NCI-H2107 treated with DMSO at 0.1 percent for 48 hours (cell line): Measurements from ENCODE around the gene OST4.

Experiments
- DNase-seq: peaks from one replicate; lab custom pipeline; 2025; ENCODE audit not compliant: unreplicated experiment; lab: John Stamatoyannopoulos, UW

Gene OST4

DNA sequence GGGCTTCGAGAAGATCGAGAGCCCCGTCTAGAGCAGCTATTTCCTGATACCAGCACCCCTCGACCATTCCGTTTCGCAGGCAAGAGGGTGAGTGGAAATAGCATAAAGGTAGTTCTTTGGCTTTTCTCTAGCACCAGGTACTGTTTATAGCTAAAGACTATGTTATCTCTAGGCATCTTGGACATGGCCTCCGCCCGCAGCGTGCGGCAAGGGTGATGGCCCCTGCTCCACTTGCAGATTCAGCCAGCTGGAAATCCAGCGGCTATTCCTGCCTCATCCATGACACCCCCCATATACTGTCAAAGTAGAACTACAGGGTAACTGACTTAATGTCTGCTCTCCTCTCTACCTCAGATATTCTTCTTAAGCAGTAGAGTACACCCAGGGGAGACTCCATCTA, 16.7 kb downstream of the OST4 start:
- no peak for DNase-seq

DNA sequence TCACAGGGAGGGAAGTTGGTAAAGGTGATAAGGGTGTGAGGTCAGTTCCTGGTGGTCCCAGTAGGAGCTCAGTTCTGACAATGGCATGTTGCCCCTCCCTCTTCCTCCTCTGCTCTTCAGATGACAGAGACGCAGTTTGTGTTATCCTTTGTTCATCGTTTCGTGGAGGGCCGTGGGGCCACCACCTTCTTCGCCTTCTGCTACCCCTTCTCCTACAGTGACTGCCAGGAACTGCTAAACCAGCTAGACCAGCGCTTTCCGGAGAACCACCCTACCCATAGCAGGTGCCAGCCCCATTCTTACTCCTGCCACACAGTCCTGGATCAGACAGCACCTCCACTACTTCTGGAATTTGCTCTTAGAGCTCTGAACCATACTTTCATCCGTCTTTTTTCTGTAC, 17.7 kb downstream of the OST4 start:
- DNase-seq, result no peak

DNA sequence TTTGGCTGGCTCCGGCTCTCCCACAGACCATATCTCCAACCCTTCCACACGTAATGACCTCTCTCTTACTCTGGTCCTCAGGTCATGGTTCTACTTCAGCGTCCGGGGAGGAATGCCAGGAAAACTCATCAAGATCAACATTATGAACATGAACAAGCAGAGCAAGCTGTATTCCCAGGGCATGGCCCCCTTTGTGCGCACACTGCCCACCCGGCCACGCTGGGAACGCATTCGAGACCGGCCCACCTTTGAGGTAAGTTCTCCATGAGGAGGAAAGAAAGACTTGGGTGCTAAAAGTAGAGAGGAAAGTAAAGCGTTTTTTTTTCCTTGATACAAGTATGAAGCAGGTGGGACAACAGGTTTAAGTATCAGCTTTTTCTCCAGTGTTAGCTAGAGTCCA, 18.1 kb downstream of the OST4 start:
- no peak for DNase-seq

DNA sequence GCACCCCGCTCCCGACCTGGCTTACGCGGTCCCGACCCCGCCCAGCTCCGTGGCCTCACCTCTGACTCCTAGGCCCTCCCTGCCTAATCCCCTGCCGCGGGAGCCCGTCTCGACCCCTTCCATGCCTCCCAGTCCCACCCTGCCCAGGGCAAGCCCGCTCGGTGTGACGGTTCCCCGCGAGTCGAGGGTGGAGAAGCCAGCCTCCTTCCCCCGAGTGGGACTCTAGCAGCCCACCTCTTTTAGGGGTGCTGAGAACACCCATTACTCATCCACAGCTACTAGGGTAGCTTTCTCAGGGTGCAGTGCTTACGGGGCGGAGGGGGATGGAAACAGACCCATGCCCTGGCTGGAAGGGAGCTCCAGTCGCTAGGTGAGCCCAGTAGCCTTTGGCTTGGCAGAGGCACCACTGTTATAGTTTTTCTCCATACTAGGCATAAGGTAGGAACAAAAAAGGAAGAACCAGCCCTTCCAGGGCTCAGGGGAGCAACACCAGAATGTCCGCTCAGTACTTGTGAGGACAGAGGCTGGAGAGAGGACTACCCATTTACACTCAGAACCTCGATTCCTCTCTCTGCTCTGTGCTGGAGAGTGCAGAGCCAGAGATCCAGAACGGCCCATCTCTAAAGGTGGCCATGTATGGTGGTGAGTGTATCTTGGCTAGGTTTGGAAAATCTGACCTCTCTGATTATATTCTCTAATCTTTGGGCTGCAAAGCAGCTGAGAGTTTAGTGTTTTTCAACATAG, 19.4 kb downstream of the OST4 start:
- DNase-seq, result no peak

DNA sequence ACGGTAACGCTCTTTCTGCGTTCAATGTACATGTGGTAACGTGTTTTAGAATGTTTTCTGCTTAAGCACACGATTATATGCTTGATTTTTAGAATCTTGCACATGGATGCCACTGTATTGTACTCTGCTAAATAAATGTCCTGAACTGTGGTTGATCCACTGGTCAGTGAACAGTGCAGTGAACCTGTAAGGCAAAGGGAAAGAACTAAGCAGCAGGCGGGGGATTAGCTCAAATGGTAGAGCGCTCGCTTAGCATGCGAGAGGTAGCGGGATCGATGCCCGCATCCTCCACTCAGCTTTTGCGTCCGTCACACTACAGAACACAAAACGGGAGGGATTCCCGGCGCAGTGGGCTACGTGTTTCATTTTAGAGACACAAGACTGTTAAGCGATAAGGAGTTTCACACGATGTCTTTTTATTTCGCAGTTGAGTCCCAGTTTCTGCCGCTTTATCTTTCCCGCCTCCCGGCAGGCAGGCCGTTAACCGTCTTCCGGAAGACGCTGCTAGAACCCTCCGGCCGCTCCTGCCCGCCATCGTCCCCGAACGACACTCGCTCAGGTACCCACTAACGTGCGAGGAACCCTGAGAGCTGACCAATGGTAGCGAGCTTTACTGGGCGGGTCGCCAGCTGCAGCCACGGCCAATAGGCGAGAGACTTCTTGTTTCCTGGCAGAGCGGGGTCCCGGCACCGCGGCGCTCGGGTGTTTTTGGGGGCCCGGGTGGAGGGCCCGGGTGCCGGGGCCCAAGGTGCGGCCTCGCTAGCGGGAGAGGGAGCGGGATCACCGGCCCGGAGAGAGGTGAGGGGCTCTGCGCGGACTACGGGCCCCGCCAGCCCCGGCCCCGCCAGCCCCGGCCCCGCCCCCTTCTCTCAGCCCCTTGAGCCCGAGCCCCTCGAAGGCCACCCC, 20.2 kb downstream of the OST4 start, which contains the start of gene AGBL5:
Gene AGBL5, plus strand, starts transcription at position 673 of the 906 bp plus-strand sequence. CDS start 1,291 bp downstream, outside the sequence.
- peak; percentile 75 for DNase-seq

DNA sequence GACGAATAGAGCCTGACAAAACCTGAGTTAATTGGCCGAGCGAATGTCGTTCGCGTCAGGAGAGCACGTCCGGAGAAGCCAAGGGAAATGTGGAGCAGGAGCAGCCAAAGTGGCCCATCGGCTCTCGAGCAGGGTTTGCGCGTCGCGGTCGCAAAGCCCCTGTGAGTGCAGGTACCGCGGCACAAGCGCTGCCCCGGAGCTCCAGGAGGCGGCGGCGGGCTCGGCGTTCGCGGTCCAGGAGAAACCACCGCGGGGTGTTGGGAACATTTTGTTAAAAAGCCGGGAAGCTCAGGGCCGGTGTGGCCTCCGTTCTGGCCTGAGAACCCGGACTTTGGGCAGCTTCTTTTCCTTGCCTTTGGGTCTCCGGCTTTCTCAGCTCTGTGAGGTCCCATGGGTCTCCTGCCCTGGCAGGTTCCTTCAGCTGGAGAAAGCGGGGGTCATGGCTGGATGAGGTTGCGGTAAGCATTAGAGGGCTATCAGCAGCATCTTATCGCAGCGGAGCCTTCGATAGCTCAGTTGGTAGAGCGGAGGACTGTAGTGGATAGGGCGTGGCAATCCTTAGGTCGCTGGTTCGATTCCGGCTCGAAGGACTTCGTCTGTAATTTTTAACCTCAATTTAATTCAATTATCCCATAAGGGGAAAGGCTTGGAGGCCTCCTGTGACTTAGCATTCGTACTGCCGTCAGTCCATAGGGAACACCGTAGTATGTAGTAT, 21.0 kb downstream of the OST4 start:
- DNase-seq, result peak; percentile 83

DNA sequence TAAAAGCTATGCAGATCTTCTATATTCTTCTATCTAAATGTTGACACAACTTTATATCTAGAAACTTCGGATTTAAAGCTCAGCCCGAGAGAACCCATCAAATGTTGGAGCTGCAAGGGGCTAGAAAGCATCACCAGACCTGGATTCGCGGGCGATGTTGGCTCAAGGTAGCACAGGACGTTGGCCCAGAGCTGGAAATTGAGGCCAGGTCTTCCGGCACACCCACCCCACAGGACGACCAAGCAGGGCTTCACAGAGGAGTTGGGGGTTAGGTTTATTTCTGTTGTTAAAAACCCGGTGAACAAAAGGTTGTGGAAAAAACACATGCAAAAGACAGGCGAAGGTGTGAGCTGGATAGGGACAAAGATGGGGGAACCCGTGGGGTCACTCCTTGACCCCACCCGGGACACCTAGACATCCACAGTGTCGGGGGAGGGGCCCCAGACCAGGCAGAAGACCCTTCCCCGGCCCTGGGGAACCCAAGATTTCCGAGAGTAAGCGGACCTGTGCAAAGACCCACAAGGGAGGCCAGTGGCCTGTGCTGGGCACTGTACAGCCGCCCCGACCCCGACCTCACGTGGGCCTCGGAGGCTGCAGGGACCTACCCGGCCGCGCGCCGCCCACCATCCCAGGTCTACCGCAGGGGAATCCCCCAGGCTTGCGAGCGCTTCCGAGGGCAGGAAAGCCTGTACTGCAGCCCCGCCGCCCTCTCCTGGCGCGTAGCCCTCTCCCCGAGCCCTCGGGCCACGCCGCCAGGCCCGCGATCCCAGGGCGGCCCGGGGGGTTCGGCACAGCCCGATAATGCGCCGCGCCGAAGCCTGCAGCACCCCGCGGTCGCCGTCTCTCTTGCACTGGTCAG, 21.8 kb downstream of the OST4 start:
- DNase-seq, result no peak

DNA sequence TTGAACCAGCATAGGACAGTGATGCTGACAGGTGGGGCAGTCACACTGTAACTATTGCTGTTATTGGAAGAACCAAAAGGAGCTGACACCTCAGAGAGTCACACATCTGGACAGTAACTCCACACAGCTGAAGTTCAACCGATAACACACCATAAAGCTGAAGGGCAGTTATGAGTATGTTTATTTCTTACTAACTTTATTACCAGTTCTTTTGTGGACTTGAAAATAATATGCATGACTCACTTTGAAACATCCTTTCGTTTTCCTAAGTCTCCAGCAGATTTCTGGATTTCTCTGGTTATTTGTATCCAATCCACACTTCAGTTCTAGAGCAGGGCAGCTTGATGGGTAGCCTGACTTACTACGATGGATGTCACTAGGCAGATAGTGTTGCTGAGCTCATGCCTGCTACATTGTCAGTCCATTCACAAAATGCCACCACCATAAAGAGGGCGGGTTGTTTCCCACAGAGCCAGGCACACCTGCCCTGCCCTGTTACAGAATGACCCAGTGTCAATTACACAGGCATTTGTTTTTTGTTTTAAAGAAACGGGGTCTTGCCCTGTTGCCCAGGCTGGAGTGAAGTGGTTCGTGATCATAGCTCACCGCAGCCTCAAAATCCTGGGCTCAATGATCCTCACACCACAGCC, 28.3 kb downstream of the OST4 start:
- no peak for DNase-seq

DNA sequence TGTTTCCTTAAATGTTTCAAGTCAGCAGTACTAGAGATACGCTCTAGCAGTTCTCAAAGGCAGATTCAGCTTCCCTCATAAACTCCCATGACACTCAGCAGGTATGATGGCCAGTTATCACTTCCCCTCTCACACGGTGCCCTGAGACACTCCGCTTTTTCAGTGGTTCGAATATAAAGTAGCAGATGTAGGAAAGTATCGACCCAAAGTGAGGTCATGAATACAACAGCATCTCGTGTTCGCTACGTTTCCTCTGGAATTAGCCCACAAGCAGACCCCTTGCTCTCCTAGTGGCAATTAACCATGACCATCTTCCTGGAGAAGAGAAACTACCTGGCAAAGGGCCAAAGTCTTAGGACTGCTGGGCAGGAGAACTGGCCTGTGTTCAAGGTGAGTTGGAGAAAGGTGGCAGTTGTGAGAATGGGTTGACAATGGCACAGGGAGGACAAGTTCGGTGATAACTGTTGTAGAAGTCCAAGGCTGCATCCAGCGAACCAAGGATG, 29.2 kb downstream of the OST4 start:
- DNase-seq, result no peak

DNA sequence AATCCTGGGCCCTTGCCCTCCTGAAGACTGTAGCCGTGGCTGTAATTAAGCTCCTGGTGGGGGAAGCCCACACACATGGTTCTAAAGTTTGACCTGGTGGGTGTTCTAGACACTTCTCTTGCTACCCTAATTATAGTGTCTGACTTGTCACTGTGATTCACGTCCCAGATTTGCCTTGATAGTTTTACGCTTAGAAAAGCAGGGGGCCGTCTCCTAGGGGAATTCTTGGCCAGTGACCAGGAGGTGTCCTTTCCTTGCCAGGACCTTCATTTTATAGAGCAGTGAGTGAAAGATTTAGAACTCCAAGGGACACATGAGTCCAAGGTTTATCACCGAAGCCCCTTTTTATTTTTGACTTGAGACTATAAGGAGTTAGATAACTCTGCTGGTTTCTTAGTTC, 29.7 kb downstream of the OST4 start:
- DNase-seq, result no peak

DNA sequence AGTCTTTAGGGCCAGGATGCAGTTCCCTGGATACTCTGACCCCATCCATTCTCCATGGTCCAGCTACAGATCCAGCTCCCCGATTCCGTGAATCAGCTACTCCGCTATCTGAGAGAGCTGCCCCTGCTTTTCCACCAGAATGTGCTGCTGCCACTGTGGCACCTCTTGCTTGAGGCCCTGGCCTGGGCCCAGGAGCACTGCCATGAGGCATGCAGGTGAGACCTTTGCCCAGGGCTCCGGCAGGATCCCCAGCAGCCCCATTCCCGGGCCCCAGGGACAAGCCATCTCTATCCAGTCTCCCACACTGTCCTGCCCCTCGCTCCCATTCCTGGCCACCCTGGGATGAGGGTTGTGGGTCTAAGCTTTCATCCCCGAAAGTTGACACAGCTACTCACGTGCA, 31.2 kb downstream of the OST4 start:
- no peak for DNase-seq

DNA sequence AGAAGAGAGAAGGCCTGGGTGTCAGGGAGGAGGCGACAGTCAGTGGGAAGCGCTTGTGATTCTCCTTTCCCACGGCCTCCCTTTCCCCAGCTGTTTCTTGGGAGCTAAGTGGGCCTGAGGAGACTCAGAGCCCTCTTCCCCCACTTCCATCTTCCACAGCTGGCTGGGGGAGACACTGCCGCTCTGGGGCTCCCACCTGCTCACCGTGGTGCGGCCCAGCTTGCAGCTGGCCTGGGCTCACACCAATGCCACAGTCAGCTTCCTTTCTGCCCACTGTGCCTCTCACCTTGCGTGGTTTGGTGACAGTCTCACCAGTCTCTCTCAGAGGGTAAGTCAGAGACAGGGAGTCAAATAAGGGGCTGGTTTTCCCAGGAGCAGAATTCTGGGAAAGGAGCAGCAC, 31.6 kb downstream of the OST4 start:
- no peak for DNase-seq

DNA sequence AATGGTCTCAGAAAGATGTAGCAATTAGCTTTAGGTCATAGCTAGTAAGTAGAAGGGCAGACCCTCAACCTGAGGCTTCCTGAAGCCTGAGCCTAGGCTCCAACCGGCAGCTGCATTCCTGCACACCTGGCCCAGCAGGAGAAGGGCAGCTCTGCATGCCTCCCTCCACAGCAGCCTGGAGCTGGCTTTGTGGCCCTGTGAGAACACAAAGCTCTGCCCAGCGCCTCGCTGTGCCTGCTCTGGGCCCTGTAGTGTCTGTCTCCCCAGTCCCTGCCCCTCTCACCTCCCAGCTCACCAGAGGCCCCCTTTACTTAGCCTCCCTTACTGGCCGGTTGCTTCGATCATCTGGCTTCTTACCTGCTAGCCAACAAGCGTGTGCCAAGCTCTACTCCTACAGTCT, 32.0 kb downstream of the OST4 start:
- DNase-seq, result no peak

DNA sequence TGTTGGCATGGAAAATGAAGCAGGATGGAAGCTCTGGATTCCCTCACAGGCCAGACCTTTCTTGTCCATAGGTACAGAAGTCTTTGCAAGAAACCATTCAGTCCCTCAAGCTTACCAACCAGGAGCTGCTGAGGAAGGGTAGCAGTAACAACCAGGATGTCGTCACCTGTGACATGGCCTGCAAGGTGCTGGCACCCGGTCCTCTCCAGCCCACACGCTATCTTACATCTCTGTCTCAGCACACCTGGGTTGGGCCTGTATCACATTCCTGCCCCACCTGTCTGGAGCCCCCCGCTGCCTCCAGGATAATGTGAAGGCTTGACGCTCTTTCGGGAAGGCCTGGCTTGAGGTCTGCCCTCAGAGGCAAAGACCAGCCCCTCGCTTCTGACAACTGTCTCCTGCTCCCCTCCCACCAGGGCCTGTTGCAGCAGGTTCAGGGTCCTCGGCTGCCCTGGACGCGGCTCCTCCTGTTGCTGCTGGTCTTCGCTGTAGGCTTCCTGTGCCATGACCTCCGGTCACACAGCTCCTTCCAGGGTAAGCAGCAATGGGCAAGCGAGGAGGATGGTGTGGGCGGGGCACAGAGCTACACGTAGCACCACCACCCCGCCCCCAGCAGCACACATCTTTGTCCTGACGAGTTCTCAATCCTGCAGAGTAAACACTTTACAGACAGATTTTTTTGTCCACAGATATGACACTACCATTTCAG, 32.7 kb downstream of the OST4 start:
- DNase-seq, result no peak

DNA sequence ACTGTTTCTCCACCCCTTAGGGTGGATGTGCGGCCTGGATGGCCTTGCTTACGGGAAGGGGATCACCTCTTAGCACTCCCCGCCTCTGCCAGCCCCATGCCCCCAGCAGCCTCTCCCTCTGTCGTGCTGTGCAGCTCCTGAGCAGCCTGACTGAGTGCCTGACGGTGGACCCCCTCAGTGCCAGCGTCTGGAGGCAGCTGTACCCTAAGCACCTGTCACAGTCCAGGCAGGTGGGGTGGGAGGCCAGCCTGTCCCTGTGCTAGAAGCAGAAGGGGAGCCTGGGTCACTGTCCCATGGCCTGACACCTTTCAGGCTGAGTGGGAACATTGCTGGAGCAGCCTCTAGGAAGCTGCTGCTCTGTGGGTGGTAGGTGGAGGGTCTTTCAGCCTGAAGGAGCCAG, 33.4 kb downstream of the OST4 start:
- DNase-seq, result no peak

DNA sequence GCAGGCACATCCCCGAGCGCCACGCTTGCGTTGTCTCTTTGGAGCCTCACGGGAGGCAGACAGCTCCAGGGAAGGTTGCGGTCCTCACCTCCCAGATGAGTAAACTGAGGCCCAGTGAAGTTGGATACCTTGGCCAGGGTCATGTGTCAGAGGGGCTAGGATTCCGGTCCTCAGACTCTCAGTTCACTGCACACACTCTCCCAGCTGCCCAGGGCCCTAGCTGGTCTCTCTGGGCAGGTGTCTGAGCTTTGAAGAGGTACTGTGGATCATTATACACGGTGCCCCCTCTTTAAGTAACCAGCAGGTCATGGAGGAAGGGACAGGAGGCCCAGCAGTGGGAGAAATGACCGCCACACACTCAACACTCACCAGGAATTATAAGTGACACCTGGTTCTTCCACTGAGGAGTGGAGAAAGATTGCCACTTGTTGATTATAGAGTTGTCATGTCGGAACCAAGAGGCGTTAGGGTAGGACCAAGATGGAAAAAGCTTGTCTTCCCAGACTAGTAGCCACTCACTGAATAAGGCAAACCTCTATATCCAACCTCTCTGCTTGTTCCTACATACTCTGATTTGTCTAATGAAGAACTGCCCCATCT, 38.1 kb downstream of the OST4 start:
- DNase-seq, result no peak

DNA sequence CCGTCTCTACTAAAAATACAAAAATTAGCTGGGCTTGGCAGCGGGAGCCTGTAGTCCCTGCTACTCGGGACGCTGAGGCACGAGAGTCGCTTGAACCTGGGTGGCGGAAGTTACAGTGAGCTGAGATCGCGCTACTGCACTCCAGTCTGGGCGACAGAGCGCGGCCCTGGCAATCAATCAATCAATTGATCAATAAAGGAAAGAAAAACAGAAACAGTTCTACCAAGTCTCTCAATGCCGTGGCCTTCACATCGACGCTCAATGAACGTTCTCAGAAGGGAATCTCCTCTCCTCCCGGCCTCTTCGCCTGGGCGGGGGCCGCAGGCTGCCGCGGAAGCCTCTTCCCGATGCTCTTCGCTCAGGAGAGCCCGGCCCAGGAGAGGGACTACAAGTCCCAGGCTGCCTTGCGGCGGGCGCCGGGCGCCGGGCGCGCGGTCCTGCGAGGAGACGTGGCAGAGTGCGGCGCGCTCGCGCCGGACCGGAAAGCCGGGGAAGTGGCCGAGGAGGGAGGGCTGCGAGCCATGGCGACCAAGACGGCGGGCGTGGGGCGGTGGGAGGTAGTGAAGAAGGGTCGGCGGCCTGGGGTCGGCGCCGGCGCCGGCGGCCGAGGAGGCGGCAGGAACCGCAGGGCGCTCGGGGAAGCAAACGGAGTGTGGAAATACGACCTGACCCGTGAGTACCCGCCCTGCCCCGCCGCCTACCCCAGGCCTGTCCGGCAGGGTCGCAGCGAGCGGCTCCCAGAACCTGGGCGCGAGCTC, 38.8 kb downstream of the OST4 start, which contains the start of gene TMEM214:
Gene TMEM214, plus strand, starts transcription at position 471 of the 758 bp plus-strand sequence. Its CDS starts 51 bp downstream, at position 522.
- DNase-seq, result peak; percentile 51

DNA sequence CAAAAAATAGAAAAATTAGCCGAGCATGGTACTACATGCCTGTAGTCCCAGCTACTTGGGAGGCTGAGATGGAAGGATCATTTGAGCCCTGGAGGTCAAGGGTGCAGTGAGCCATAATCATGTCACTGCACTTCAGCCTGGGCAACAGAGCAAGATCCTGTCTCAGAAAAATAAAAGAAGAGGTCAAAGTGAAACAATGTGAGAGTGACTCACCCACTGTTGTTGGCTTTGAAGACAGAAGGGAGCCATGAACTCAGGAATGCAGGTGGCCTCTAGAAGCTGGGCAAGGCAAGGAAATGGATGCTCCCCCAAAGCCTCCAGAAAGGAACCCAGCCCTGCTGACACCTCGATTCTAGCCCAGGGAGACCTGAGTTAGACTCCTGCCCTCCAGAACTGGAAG, 42.4 kb downstream of the OST4 start:
- DNase-seq, result no peak
